HFFc6 (cell line): ENCODE measurements around the gene TMEM239. TPM values are rescaled to one million over a fixed set of nuclear protein-coding genes. Genes with fewer than 3 reads are reported as not detected.

Experiments
- DNase-seq: peaks from one replicate; pipeline ENCODE4 v3.0.0-alpha.2; 2018
- H3K27ac Mint-ChIP-seq: 2 replicates; pipeline ENCODE4 v1.8.0; 2020; ENCODE audit warnings: mild to moderate bottlenecking, mixed read lengths
- H3K27me3 Mint-ChIP-seq: 2 replicates; pipeline ENCODE4 v1.8.0; 2021; ENCODE audit warnings: mild to moderate bottlenecking, moderate library complexity, mixed read lengths; ENCODE audit not compliant: insufficient read depth
- H3K36me3 Mint-ChIP-seq: 2 replicates; pipeline ENCODE4 v1.8.0; 2021; ENCODE audit warnings: low read depth, mixed read lengths
- H3K4me1 Mint-ChIP-seq: 2 replicates; pipeline ENCODE4 v1.8.0; 2020; ENCODE audit warnings: low read depth, mixed read lengths
- H3K4me3 Mint-ChIP-seq: 2 replicates; pipeline ENCODE4 v1.8.0; 2020; ENCODE audit warnings: mild to moderate bottlenecking, moderate library complexity, mixed read lengths
- H3K9me3 Mint-ChIP-seq: 2 replicates; pipeline ENCODE4 v1.8.0; 2020; ENCODE audit warnings: mild to moderate bottlenecking, mixed read lengths
- CTCF ChIP-seq: fragments of 200-600 bp; sonication (generic); IDR thresholded peaks from 2 replicates; pipeline ENCODE4 v1.5.0; 2021; ENCODE audit warnings: antibody characterized with exemption, mild to moderate bottlenecking
- total RNA-seq, 6 experiments: library from RNA; stranded (reverse); fragmentation: NEBNext Ultra II Directional; extraction: Animal tissue kit (Norgen Biotek cat#: 25700); gene quantifications; 2 replicates in 1 of 6; 3 replicates in 5 of 6; pipeline ENCODE4 v1.2.3, GENCODE V29; 2021

Gene TMEM239
- total RNA-seq, 6 experiments from 2014 or later = not detected

GRCh38 chr20:2798095-2798805 is 17.9 kb upstream of the TMEM239 start:
- H3K36me3 Mint-ChIP-seq = peaks cover 9% of the 10 kb centered on the region; the same call in 1 of the 2 replicates
- no peak for TF ChIP-seq CTCF
- no peak overlapping the region for H3K27ac Mint-ChIP-seq
- peaks cover 39% of the 10 kb centered on the region for H3K27me3 Mint-ChIP-seq
- no peak for DNase-seq
- H3K4me3 Mint-ChIP-seq = no peak overlapping the region
- peaks cover 17% of the 10 kb centered on the region for H3K4me1 Mint-ChIP-seq
- peaks cover 4% of the 10 kb centered on the region; the same call in 1 of the 2 replicates for H3K9me3 Mint-ChIP-seq

- Mint-ChIP-seq H3K4me3 (no peak overlapping the region), H3K9me3 (peaks cover 4% of the 10 kb centered on the region; the same call in 1 of the 2 replicates), H3K4me1 (peaks cover 17% of the 10 kb centered on the region), H3K36me3 (peaks cover 9% of the 10 kb centered on the region; the same call in 1 of the 2 replicates), H3K27ac (no peak overlapping the region), H3K27me3 (peaks cover 40% of the 10 kb centered on the region)
- DNase-seq = no peak
- TF ChIP-seq CTCF = no peak
Measured at GRCh38 chr20:2798814-2799213, 17.4 kb upstream of the TMEM239 start.

GRCh38 chr20:2799271-2799670 is 16.9 kb upstream of the TMEM239 start:
- Mint-ChIP-seq H3K27ac (no peak overlapping the region), H3K4me1 (peaks cover 17% of the 10 kb centered on the region), H3K4me3 (no peak overlapping the region), H3K9me3 (peaks cover 4% of the 10 kb centered on the region; the same call in 1 of the 2 replicates), H3K27me3 (peaks cover 44% of the 10 kb centered on the region), H3K36me3 (peaks cover 9% of the 10 kb centered on the region; the same call in 1 of the 2 replicates)
- no peak for DNase-seq
- no peak for TF ChIP-seq CTCF

GRCh38 chr20:2799688-2800520 is 16.3 kb upstream of the TMEM239 start:
- Mint-ChIP-seq H3K4me1 (peaks cover 17% of the 10 kb centered on the region), H3K4me3 (peak overlapping the region; percentile 82), H3K27ac (no peak overlapping the region), H3K36me3 (peaks cover 9% of the 10 kb centered on the region; the same call in 1 of the 2 replicates), H3K27me3 (peaks cover 41% of the 10 kb centered on the region), H3K9me3 (peaks cover 4% of the 10 kb centered on the region; the same call in 1 of the 2 replicates)
- no peak for DNase-seq
- no peak for TF ChIP-seq CTCF

GRCh38 chr20:2800521-2801285 is 15.5 kb upstream of the TMEM239 start, which contains the start of gene CPXM1:
Gene CPXM1 (minus strand): TSS chr20:2800627. CDS start chr20:2800572, 55 bp downstream.
- TF ChIP-seq CTCF = no peak; the same call in 1 of the 2 replicates
- Mint-ChIP-seq H3K4me3 (peak within 1 kb of the TSS; percentile 82), H3K36me3 (peaks cover 9% of the 10 kb centered on the region; the same call in 1 of the 2 replicates), H3K4me1 (peaks cover 17% of the 10 kb centered on the region), H3K27ac (no peak within 1 kb of the TSS), H3K27me3 (peaks cover 44% of the 10 kb centered on the region), H3K9me3 (peaks cover 4% of the 10 kb centered on the region; the same call in 1 of the 2 replicates)
- DNase-seq = no peak
